HG03139 (cell line): ENCODE data around the gene MSH6.

Source experiments
- ATAC-seq: cut with Tn5 transposase; IDR thresholded peaks from one replicate; pipeline ENCODE4 v1.9.1; 2021; ENCODE audit not compliant: unreplicated experiment

Gene MSH6

GRCh38 chr2:47778698-47779425, 4.1 kb upstream of the MSH6 start:
- no peak for ATAC-seq

- ATAC-seq = no peak
These were observed 3.5 kb upstream of the MSH6 start for GRCh38 chr2:47779426-47779790.

- ATAC-seq = no peak
These were observed 619 bp upstream of the MSH6 start for GRCh38 chr2:47782381-47782670.

GRCh38 chr2:47783486-47784351, 774 bp downstream of the MSH6 start:
- ATAC-seq = peak; percentile 32

GRCh38 chr2:47784352-47784851, 1.5 kb downstream of the MSH6 start:
- no peak for ATAC-seq

GRCh38 chr2:47785986-47786385, 3.0 kb downstream of the MSH6 start:
- ATAC-seq = no peak

GRCh38 chr2:47796090-47796697, 13.2 kb downstream of the MSH6 start:
- no peak for ATAC-seq

- no peak for ATAC-seq
These were observed 15.7 kb downstream of the MSH6 start for GRCh38 chr2:47798631-47799030.

GRCh38 chr2:47799031-47799609, 16.2 kb downstream of the MSH6 start:
- ATAC-seq = no peak

GRCh38 chr2:47801118-47801517, 18.2 kb downstream of the MSH6 start:
- ATAC-seq = no peak

- ATAC-seq = no peak
These were observed 20.4 kb downstream of the MSH6 start for GRCh38 chr2:47803363-47803762.

- no peak for ATAC-seq
These were observed 20.8 kb downstream of the MSH6 start for GRCh38 chr2:47803770-47804169.

GRCh38 chr2:47805850-47806249, 22.9 kb downstream of the MSH6 start:
- ATAC-seq = no peak

GRCh38 chr2:47808614-47809013, 25.7 kb downstream of the MSH6 start:
- ATAC-seq = no peak

- ATAC-seq = no peak
These were observed 27.0 kb downstream of the MSH6 start for GRCh38 chr2:47809903-47810302.

GRCh38 chr2:47810850-47811249, 27.9 kb downstream of the MSH6 start:
- no peak for ATAC-seq

GRCh38 chr2:47811668-47812067, 28.7 kb downstream of the MSH6 start:
- ATAC-seq = no peak

GRCh38 chr2:47815764-47816163, 32.8 kb downstream of the MSH6 start:
- ATAC-seq = no peak

- ATAC-seq = no peak
These were observed 35.8 kb downstream of the MSH6 start for GRCh38 chr2:47818777-47819176.

- ATAC-seq = no peak
These were observed 36.9 kb downstream of the MSH6 start for GRCh38 chr2:47819834-47820233.

- no peak for ATAC-seq
These were observed 39.6 kb downstream of the MSH6 start for GRCh38 chr2:47822518-47822917.

- ATAC-seq = no peak
These were observed 50.6 kb downstream of the MSH6 start for GRCh38 chr2:47833516-47833968.
